HTR-8/SVneo (cell line): ENCODE results near the gene SPOCK3.
"Not testable (repeated sequence)": the region's sequence is repeated elsewhere in the genome, so short reads cannot be mapped to it uniquely, and the experiment has no call there.

Experiments used
- DNase-seq: peaks from one replicate; pipeline ENCODE4 v3.0.0; 2011; ENCODE audit warnings: low spot score, mixed read lengths; ENCODE audit not compliant: insufficient read length
- FAIRE-seq: peaks from 2 replicates; lab custom pipeline; 2011; peaks lifted over from hg19 to GRCh38; lab: Jason Lieb, UNC

SPOCK3 gene

GRCh38 chr4:166839615-166840251 is 394.6 kb downstream of the SPOCK3 start:
- FAIRE-seq: no peak

GRCh38 chr4:166838975-166839614 is 395.2 kb downstream of the SPOCK3 start:
- no peak for DNase-seq
- no peak for FAIRE-seq

More at GRCh38 chr4:166839615-166840251, 394.6 kb downstream of the SPOCK3 start:
- DNase-seq: no peak

GRCh38 chr4:166836865-166837264 is 397.4 kb downstream of the SPOCK3 start:
- FAIRE-seq: no peak

GRCh38 chr4:166827629-166828028 is 406.7 kb downstream of the SPOCK3 start:
- DNase-seq: no peak
- FAIRE-seq: no peak

More at GRCh38 chr4:166836865-166837264, 397.4 kb downstream of the SPOCK3 start:
- no peak for DNase-seq

- no peak for DNase-seq
- no peak for FAIRE-seq
Observed at GRCh38 chr4:166827167-166827566, 407.1 kb downstream of the SPOCK3 start.

GRCh38 chr4:166823848-166824247 is 410.4 kb downstream of the SPOCK3 start:
- DNase-seq (no peak), FAIRE-seq (no peak)

GRCh38 chr4:166823126-166823525 is 411.2 kb downstream of the SPOCK3 start:
- FAIRE-seq (no peak), DNase-seq (no peak)

GRCh38 chr4:166822386-166822785 is 411.9 kb downstream of the SPOCK3 start:
- no peak for DNase-seq
- no peak for FAIRE-seq

- FAIRE-seq (peak; percentile 23), DNase-seq (no peak)
Observed at GRCh38 chr4:166816890-166817289, 417.4 kb downstream of the SPOCK3 start.

GRCh38 chr4:166808380-166808779 is 425.9 kb downstream of the SPOCK3 start:
- DNase-seq (no peak), FAIRE-seq (no peak)

- DNase-seq (no peak), FAIRE-seq (no peak)
Observed at GRCh38 chr4:166802346-166802745, 431.9 kb downstream of the SPOCK3 start.

- FAIRE-seq: no peak
- no peak for DNase-seq
Observed at GRCh38 chr4:166798126-166798525, 436.2 kb downstream of the SPOCK3 start.

GRCh38 chr4:166777760-166778159 is 456.5 kb downstream of the SPOCK3 start:
- FAIRE-seq (no peak), DNase-seq (no peak)

- FAIRE-seq: no peak
- DNase-seq: no peak
Observed at GRCh38 chr4:166763018-166763417, 471.3 kb downstream of the SPOCK3 start.

GRCh38 chr4:166741742-166742141 is 492.6 kb downstream of the SPOCK3 start:
- DNase-seq: no peak
- no peak for FAIRE-seq

- not testable (repeated sequence) for FAIRE-seq, DNase-seq
Observed at GRCh38 chr4:166739215-166739614, 495.1 kb downstream of the SPOCK3 start.

GRCh38 chr4:166737430-166737829 is 496.9 kb downstream of the SPOCK3 start:
- peak; percentile 70 for FAIRE-seq

GRCh38 chr4:166735553-166735952 is 498.7 kb downstream of the SPOCK3 start:
- FAIRE-seq (no peak), DNase-seq (no peak)

More at GRCh38 chr4:166737430-166737829, 496.9 kb downstream of the SPOCK3 start:
- DNase-seq: no peak

GRCh38 chr4:166734797-166735196 is 499.5 kb downstream of the SPOCK3 start:
- no peak for FAIRE-seq
- DNase-seq: no peak

GRCh38 chr4:166733686-166734085 is 500.6 kb downstream of the SPOCK3 start:
- FAIRE-seq (no peak), DNase-seq (no peak)

GRCh38 chr4:166726832-166727231 is 507.5 kb downstream of the SPOCK3 start:
- no peak for DNase-seq
- no peak for FAIRE-seq

GRCh38 chr4:166724369-166724768 is 509.9 kb downstream of the SPOCK3 start:
- no peak for DNase-seq
- FAIRE-seq: no peak
